Activated CD4-positive, CD25-positive, alpha-beta regulatory T cell treated with anti-CD3 and anti-CD28 coated beads, Interleukin-2, amount 50 U/mL, for 72 hours (primary cell): ENCODE measurements around the gene CTDSPL.
"Not testable (repeated sequence)": the region's sequence is repeated elsewhere in the genome, so short reads cannot be mapped to it uniquely, and the experiment has no call there.

Experiments
- DNase-seq: peaks from one replicate; pipeline ENCODE4 v3.0.0; 2021

CTDSPL gene

DNA sequence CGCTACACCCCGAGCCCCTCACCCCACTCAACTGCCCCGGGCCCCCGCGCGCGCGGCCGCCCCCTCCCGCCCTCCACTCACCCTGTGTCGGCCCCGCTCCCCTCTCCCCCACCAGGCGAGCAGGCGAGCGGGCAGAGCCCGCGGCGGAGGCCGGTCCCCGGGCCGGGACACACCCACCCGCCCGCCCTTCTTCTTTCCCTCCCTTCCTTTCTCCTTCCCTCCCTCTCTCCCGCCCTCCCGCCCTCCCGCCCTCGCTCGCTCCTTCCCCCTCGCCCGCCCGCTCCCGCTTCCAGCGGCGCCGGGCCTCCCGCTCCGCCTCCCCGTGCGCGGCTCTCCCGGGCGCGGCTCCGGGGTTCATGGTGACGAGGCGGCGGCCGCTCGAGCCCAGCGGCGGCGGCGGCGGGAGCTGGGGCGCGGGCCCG is at the start of gene CTDSPL:
CTDSPL (plus strand) TSS at position 261 of the 422 bp plus-strand sequence. CDS start 320 bp downstream, outside the sequence.
- no peak for DNase-seq

DNA sequence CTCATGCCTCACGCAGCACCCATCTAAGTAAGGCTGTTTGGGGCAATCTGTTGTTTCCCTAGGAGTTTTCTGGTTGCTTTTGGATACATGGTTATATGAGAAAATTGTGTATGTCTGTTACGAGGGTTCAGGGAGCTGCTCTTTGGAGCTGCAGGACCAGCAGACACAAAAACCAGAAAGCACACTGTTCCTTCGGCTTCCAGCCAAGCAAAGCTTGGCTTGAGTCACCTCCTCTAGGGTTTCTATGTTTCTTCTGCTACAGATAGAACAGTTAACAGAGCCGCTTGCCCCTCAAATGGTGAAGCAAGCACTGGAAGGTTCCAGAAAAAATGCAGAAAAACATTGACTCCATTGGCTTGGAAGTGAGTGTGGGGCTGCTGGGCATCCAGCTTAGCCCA is 49.2 kb upstream of the CTDSPL start:
- no peak for DNase-seq

- no peak for DNase-seq
These were observed 48.3 kb upstream of the CTDSPL start for GRCh38 chr3:37813403-37813802.

DNA sequence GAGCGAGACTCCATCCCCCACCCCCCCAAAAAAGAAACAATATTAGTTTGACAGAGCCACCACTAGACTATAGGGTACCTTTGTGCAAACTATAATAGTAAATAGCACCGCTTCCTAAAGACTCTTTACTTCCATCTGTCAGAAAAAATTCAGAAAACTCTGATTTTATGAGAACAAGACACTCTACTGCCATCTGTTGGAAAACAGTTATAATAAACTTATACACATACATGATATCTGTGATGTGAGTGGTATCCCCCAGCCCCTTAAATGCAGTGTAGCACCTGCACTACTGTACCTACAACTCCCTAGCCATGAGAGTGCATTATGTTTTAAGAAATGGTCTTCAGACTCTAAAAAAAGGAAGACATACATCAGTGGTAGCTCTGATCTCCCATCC is 47.1 kb upstream of the CTDSPL start:
- DNase-seq = no peak

DNA sequence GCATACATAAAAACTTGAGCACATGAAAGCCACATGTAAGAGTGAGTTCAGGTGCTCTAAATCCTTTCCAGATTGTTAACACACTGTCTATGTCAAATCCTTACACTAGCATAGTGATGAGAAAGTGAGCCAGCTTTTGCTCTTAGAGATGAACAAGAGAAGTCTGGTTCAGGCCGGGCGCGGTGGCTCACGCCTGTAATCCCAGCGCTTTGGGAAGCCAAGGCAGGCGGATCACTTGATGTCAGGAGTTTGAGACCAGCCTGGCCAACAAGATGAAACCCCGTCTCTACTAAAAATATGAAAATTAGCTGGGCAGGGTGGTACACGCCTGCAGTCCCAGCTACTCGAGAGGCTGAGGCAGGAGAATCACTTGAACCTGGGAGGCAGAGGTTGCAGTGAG is 46.5 kb upstream of the CTDSPL start:
- not testable (repeated sequence) for DNase-seq

- no peak for DNase-seq
These were observed 45.4 kb upstream of the CTDSPL start for GRCh38 chr3:37816271-37816670.

DNA sequence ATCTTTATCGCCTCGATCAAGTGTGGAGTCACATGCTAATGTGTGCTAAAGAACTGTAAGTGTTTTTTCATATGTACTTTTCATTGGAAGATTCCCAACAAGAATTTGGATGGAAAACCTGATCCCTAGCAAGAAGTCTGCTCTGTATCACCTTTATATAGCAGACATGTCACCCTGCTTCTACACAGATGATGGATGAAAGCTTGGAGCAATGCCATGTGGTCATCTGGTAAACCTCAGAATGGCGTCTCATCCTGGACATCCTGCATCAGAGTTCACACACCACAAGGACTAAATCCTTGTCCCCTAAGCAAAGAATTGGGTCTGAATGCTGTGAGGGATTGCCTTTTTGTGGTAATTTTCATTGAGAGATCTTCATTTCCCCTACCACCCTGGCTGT is 42.1 kb upstream of the CTDSPL start:
- no peak for DNase-seq

DNA sequence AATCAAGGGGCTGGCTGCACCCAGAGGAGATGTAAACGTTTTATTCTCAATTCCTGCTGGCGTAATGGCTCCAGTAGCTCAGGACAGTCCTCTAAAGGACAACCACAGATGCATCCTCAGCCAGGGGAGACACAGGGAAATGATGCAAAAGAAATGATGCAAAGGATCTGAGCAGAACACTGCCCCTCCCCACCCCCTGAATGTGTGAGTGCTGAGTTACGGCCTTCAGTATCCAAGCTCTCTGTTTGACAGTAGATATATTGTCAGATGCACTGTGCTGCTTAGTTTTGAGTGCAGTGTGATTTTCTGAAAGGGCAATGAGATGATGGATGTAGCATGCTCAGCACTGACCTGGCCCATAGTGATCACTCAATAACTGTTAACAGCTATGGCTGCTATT is 41.4 kb upstream of the CTDSPL start:
- no peak for DNase-seq

GRCh38 chr3:37823189-37823588 is 38.5 kb upstream of the CTDSPL start:
- DNase-seq = no peak

DNA sequence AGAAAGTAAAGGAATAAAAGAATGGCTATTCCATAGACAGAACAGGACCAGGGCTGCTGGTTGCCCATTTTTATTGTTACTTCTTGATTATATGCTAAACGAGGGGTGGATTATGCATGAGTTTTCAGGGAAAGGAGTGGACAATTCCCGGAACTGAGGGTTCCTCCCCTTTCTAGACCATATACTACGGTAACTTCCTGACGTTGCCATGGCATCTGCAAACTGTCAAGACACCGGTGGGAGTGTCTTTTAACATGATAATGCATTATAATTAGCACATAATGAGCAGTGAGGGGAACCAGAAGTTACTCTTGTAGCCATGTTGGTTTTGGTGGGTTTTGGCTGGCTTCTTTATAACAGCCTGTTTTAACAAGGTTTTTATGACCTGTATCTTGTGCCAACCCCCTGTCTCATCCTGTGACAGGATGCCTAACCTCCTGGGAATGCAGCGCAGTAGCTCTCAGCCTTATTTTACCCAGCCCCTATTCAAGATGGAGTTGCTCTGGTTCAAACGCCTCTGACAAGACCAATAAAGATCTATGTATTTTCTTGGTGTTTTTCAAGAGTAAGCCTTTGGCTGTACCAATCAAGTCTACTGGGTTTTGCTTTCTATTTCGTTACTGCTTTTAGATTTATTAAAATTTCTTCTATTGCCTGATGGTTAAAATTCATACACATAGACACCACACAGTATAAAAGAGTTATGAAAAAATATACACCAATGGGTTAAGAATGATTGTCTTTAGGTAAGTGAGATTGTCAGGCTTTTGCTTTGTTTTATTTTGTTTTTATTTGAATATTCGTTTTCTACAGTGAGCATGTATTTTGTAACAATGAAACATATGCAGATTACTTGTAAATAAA is 37.4 kb upstream of the CTDSPL start:
- DNase-seq = no peak

DNA sequence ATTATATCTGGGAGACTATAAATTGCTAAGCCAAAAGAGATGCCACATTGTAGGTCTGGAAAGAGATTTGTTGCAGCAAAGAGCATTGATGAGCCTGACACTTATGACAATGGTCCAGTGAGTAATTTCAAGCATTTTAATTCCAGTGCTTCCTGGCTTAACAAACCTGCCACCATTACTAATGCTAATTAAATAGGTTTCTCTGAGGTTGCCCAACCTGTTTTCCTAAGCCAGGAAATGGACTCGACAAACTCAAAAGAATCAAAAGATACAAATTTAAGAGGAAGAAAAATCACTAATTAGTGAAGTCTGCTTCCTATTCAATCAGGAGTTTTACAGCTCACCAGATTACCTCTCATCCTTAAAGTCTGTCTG is 36.7 kb upstream of the CTDSPL start:
- no peak for DNase-seq

- DNase-seq = no peak
These were observed 35.8 kb upstream of the CTDSPL start for GRCh38 chr3:37825744-37826400.

DNA sequence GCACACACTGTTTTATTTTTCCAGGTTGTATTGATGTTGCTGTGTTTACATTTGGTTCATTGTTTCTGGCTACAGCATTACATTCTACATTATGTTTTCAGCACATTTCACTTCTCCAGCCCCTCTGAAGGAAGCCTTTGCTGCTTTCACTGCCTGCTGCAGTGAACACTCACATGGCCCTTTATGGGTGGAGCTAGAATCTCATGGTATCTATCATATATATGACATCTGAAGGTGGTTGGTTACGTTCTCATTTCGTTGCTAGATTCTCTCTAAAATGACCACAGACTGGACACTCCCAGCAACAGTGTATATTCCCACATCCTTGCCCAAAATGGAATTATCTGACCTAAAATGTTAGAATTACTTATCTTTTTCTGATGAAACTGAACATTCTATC is 35.2 kb upstream of the CTDSPL start:
- DNase-seq = no peak

- no peak for DNase-seq
These were observed 34.7 kb upstream of the CTDSPL start for GRCh38 chr3:37826933-37827332.

GRCh38 chr3:37832480-37832879 is 29.2 kb upstream of the CTDSPL start:
- no peak for DNase-seq

DNA sequence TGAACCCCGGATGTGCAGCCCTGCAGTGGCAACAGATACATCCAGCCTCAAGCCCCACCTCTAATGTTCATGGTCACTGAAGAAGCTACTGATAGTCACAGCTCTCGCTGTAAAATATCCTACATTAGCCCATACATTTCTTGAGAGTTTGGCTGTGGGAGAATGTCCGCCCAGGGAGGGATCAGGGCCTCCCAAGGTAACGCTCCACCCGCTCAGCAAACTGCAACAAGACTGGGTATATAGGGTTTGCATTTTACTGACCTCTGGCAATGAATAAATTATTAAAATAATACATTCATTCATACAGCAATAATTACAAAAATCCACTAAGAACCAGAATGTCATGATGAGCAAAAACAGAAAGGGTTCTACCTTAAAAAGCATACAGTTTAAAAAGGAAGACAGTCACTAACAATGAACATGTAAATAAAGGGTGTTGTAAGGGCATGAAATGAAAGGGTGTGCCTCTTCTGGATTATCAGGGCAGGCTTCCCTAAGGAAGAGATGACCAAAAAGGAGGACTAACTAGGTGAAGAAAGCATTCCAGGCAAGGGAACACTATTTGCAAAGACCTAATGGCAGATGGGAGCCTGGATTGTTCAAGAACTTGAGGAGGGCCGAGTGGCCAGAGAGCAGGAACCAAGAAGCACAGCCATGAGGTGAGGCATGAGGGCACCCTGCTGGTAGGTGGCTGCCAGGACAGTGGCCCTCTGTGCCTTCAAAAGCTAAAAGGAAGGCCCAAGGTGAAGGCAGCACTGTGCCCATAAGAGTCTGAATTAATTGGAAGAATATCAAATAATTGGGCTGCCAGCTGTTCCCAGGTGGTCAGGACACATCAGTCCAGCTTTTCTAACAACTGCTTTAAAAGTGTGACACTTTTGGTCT is 28.1 kb upstream of the CTDSPL start:
- no peak for DNase-seq

DNA sequence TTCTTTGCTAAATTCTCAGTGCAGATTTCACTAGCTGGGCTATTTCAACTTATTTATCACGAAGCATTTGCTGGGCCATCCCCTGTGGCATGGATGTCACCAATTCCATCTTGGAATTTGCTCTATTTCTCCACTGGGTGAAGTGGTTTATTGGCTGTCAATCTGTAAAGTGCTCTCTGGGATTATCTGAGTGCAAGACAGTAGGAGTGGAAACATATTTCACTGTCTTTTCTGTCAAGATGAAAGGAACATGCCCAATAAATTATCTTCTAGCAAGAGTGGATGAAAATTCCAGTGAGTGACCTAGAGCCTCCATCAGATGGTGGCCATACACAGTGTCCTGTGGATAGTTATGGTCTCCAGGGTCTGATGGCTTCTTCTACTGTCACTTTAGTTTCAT is 25.1 kb upstream of the CTDSPL start:
- DNase-seq = no peak

DNA sequence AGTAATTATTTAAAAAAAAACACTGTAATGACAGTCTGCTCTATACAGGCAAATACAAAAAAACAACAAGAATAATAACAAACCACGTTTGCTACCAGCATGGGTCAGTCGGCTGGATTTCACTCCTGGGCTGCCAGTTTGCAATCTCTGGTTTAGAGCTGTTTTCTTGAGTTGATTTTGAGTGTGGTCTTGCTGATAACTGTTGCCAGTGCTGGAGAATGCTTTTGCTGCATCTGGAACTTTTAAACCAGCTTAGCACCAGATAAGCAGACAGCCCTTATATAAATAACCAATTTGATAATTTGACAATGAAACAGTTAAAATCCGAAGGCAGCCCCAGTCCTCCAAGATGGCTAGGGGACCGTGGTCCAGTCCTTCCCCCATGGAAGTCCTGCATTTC is 14.0 kb upstream of the CTDSPL start:
- no peak for DNase-seq

- DNase-seq = no peak
These were observed 12.3 kb upstream of the CTDSPL start for GRCh38 chr3:37849146-37849923.

GRCh38 chr3:37852097-37852496 is 9.6 kb upstream of the CTDSPL start:
- no peak for DNase-seq

GRCh38 chr3:37852771-37853170 is 8.9 kb upstream of the CTDSPL start:
- DNase-seq = no peak

- no peak for DNase-seq
These were observed 7.8 kb upstream of the CTDSPL start for GRCh38 chr3:37853691-37854413.
